BLaER1 treated with 17β-estradiol and CSF1 and Interleukin-3, amounts not matched to agents 10 nM and 100 nM (cell line): Measurements from ENCODE around the gene CDHR5.

ENCODE experiments used
- H3K27ac ChIP-seq, 11 experiments: shearing (Covaris generic); formaldehyde crosslinking; 2 replicates each; pipeline ENCODE4 v1.8.1; 2022
- H3K27me3 ChIP-seq, 11 experiments: shearing (Covaris generic); formaldehyde crosslinking; 2 replicates each; pipeline ENCODE4 v1.8.1; 2022
- H3K36me3 ChIP-seq, 11 experiments: shearing (Covaris generic); formaldehyde crosslinking; 2 replicates each; pipeline ENCODE4 v1.8.1; 2022
- H3K4me1 ChIP-seq, 10 experiments: shearing (Covaris generic); formaldehyde crosslinking; 2 replicates each; pipeline ENCODE4 v1.8.1; 2022
- H3K4me2 ChIP-seq, 11 experiments: shearing (Covaris generic); formaldehyde crosslinking; 2 replicates each; pipeline ENCODE4 v1.8.1; 2022
- H3K4me3 ChIP-seq, 10 experiments: shearing (Covaris generic); formaldehyde crosslinking; 2 replicates each; pipeline ENCODE4 v1.8.1; 2022
- H3K9ac ChIP-seq, 11 experiments: shearing (Covaris generic); formaldehyde crosslinking; 2 replicates each; pipeline ENCODE4 v1.8.1; 2022
- H3K9me3 ChIP-seq, 11 experiments: shearing (Covaris generic); formaldehyde crosslinking; replicated peaks in 1 of 11; 2 replicates each; pipeline ENCODE4 v1.8.1; 2022
- H4K20me1 ChIP-seq, 11 experiments: shearing (Covaris generic); formaldehyde crosslinking; 2 replicates each; pipeline ENCODE4 v1.8.1; 2022
- Cebpa-rat ChIP-seq, 11 experiments: shearing (Covaris generic); IDR thresholded peaks; 2 replicates each; pipeline ENCODE4 v1.8.1; 2022

CDHR5 gene

GRCh38 chr11:641806-642370 is 17.1 kb upstream of the CDHR5 start:
- Histone ChIP-seq H3K9me3 (no peaks in the 10 kb centered on the region), H4K20me1 (peaks cover 52 to 98% (median 87%) of the 10 kb centered on the region in 11 experiments), H3K9ac (no peak overlapping the region), H3K27me3 (peaks cover 42 to 53% (median 50%) of the 10 kb centered on the region in 11 experiments), H3K27ac (no peak overlapping the region), H3K36me3 (peaks cover 19 to 56% (median 39%) of the 10 kb centered on the region in 11 experiments; a peak in 21 of 22 replicates), H3K4me3 (no peak overlapping the region), H3K4me1 (peaks cover 28 to 54% (median 41%) of the 10 kb centered on the region in 10 experiments), H3K4me2 (peak overlapping the region in 2 of 11 experiments; percentile 3 to 17; a peak in 1 of 22 replicates)
- TF ChIP-seq Cebpa-rat (IDR thresholded peaks at IDR 0.05): no peak

- Histone ChIP-seq H3K9ac (peak overlapping the region in 7 of 11 experiments; percentile 16 to 61 (median 33); a peak in 10 of 22 replicates), H3K27ac (no peak overlapping the region), H3K9me3 (no peaks in the 10 kb centered on the region), H3K4me1 (peaks cover 11 to 37% (median 24%) of the 10 kb centered on the region in 10 experiments), H3K27me3 (peaks cover 45 to 64% (median 54%) of the 10 kb centered on the region in 11 experiments), H4K20me1 (peaks cover 63 to 100% (median 86%) of the 10 kb centered on the region in 11 experiments), H3K36me3 (peaks cover 19 to 52% (median 36%) of the 10 kb centered on the region in 11 experiments; a peak in 21 of 22 replicates), H3K4me3 (peak overlapping the region in 4 of 10 experiments; percentile 10 to 44 (median 26); a peak in 5 of 20 replicates), H3K4me2 (peak overlapping the region; percentile 72 to 92 (median 85))
- no peak for TF ChIP-seq Cebpa-rat (IDR thresholded peaks at IDR 0.05)
Measured at GRCh38 chr11:640021-640706, 15.4 kb upstream of the CDHR5 start.

GRCh38 chr11:639332-639955 is 14.7 kb upstream of the CDHR5 start:
- TF ChIP-seq Cebpa-rat (IDR thresholded peaks at IDR 0.05): no peak
- Histone ChIP-seq H3K4me1 (peaks cover 11 to 33% (median 22%) of the 10 kb centered on the region in 10 experiments), H4K20me1 (peaks cover 63 to 100% (median 81%) of the 10 kb centered on the region in 11 experiments), H3K9me3 (no peaks in the 10 kb centered on the region), H3K27me3 (peaks cover 45 to 64% (median 54%) of the 10 kb centered on the region in 11 experiments), H3K36me3 (peaks cover 16 to 50% (median 30%) of the 10 kb centered on the region in 11 experiments; a peak in 21 of 22 replicates), H3K4me2 (peak overlapping the region; percentile 30 to 89 (median 77); a peak in 19 of 22 replicates), H3K27ac (no peak overlapping the region), H3K9ac (0 out of 22 replicates have a peak overlapping the region, but pooled peaks of 1 of the 11 experiments have one; percentile 50), H3K4me3 (peak overlapping the region in 2 of 10 experiments; percentile 24 to 44; a peak in 2 of 20 replicates)

GRCh38 chr11:638631-639331 is 14.0 kb upstream of the CDHR5 start:
- Histone ChIP-seq H3K9me3 (no peaks in the 10 kb centered on the region), H3K4me1 (peaks cover 11 to 38% (median 24%) of the 10 kb centered on the region in 10 experiments), H3K4me2 (peak overlapping the region in 8 of 11 experiments; percentile 21 to 89 (median 74); a peak in 14 of 22 replicates), H3K36me3 (peaks cover 9 to 43% (median 24%) of the 10 kb centered on the region in 11 experiments; a peak in 21 of 22 replicates), H3K4me3 (no peak overlapping the region), H3K27ac (no peak overlapping the region), H3K9ac (no peak overlapping the region), H3K27me3 (peaks cover 45 to 64% (median 54%) of the 10 kb centered on the region in 11 experiments), H4K20me1 (peaks cover 62 to 94% (median 76%) of the 10 kb centered on the region in 11 experiments)
- TF ChIP-seq Cebpa-rat (IDR thresholded peaks at IDR 0.05): no peak

GRCh38 chr11:637593-638521 is 13.1 kb upstream of the CDHR5 start:
- H3K4me1 ChIP-seq: peaks cover 11 to 47% (median 29%) of the 10 kb centered on the region in 10 experiments
- H3K9me3 ChIP-seq: no peaks in the 10 kb centered on the region
- peaks cover 45 to 64% (median 54%) of the 10 kb centered on the region in 11 experiments for H3K27me3 ChIP-seq
- no peak overlapping the region for H3K4me2 ChIP-seq
- peaks cover 7 to 36% (median 18%) of the 10 kb centered on the region in 11 experiments; a peak in 19 of 22 replicates for H3K36me3 ChIP-seq
- H3K9ac ChIP-seq: no peak overlapping the region
- TF ChIP-seq Cebpa-rat (IDR thresholded peaks at IDR 0.05): no peak
- no peak overlapping the region for H3K4me3 ChIP-seq
- no peak overlapping the region for H3K27ac ChIP-seq
- H4K20me1 ChIP-seq: peaks cover 63 to 87% (median 73%) of the 10 kb centered on the region in 11 experiments

GRCh38 chr11:637333-637592 is 12.5 kb upstream of the CDHR5 start:
- no peak overlapping the region for H3K4me3 ChIP-seq
- H4K20me1 ChIP-seq: peaks cover 58 to 85% (median 67%) of the 10 kb centered on the region in 11 experiments
- H3K9ac ChIP-seq: no peak overlapping the region
- H3K4me1 ChIP-seq: peaks cover 11 to 43% (median 28%) of the 10 kb centered on the region in 10 experiments
- H3K4me2 ChIP-seq: no peak overlapping the region
- peaks cover 45 to 64% (median 54%) of the 10 kb centered on the region in 11 experiments for H3K27me3 ChIP-seq
- H3K36me3 ChIP-seq: peaks cover 6 to 38% (median 15%) of the 10 kb centered on the region in 11 experiments; a peak in 19 of 22 replicates
- H3K9me3 ChIP-seq: no peaks in the 10 kb centered on the region
- no peak for TF ChIP-seq Cebpa-rat (IDR thresholded peaks at IDR 0.05)
- H3K27ac ChIP-seq: no peak overlapping the region

- H3K4me3 ChIP-seq: no peak within 1 kb of the TSS
Measured at GRCh38 chr11:636511-637332, 12.0 kb upstream of the CDHR5 start, which contains the start of gene DRD4. Gene DRD4, plus strand, starts transcription at chr11:637269. Its CDS starts 36 bp downstream, at chr11:637305.

More at GRCh38 chr11:636511-637332, 12.0 kb upstream of the CDHR5 start, which contains the start of gene DRD4:
- Histone ChIP-seq H3K9me3 (no peaks in the 10 kb centered on the region), H4K20me1 (peaks cover 52 to 81% (median 62%) of the 10 kb centered on the region in 11 experiments), H3K27ac (no peak within 1 kb of the TSS), H3K27me3 (peaks cover 45 to 60% (median 52%) of the 10 kb centered on the region in 11 experiments), H3K4me2 (no peak within 1 kb of the TSS), H3K36me3 (peaks cover under 1 to 38% (median 10%) of the 10 kb centered on the region in 11 experiments; a peak in 19 of 22 replicates), H3K9ac (no peak within 1 kb of the TSS), H3K4me1 (peaks cover 11 to 38% (median 24%) of the 10 kb centered on the region in 10 experiments)
- TF ChIP-seq Cebpa-rat (IDR thresholded peaks at IDR 0.05): no peak
